LHCN-M2 (cell line): ENCODE data around the gene ARRB1. TPM values are rescaled to one million over a fixed set of nuclear protein-coding genes. Genes with fewer than 3 reads are reported as not detected.
"Not testable (repeated sequence)": the region's sequence is repeated elsewhere in the genome, so short reads cannot be mapped to it uniquely, and the experiment has no call there.

Experiments used
- DNase-seq: peaks from one replicate; pipeline ENCODE4 v3.0.0-alpha.2; 2012; ENCODE audit warnings: low read depth
- polyA plus RNA-seq: library from polyadenylated mRNA; unstranded; fragments of >200 nt; gene quantifications from one replicate; pipeline ENCODE4 v1.2.1, GENCODE V29; 2012; ENCODE audit warnings: missing spikeins
- total RNA-seq: library from RNA; depleted of rRNA; stranded (reverse); fragments of >200 nt; gene quantifications from 2 replicates; pipeline ENCODE4 v1.2.3, GENCODE V29; 2014; rRNA removed

ARRB1 gene
- 16.7 and 22.4 TPM in 2 replicates for total RNA-seq
- polyA plus RNA-seq, result 20.4 TPM

GRCh38 chr11:75351541-75351790 lies at the start of gene ARRB1:
ARRB1 (minus strand) TSS chr11:75351661; CDS start chr11:75351607, 54 bp downstream.
- DNase-seq, result no peak

GRCh38 chr11:75400146-75400865 lies 48.8 kb upstream of the ARRB1 start:
- DNase-seq, result no peak

GRCh38 chr11:75399344-75400145 lies 48.1 kb upstream of the ARRB1 start, which contains the start of gene RPS3:
RPS3 (plus strand) TSS chr11:75399518; CDS start chr11:75399548, 30 bp downstream.
- DNase-seq, result peak; percentile 90

- no peak for DNase-seq
Observed at GRCh38 chr11:75398906-75399305, 47.4 kb upstream of the ARRB1 start.

- DNase-seq, result no peak
Observed at GRCh38 chr11:75394085-75394840, 42.8 kb upstream of the ARRB1 start.

- DNase-seq, result no peak
Observed at GRCh38 chr11:75389925-75390324, 38.5 kb upstream of the ARRB1 start.

- DNase-seq, result no peak
Observed at GRCh38 chr11:75389276-75389605, 37.8 kb upstream of the ARRB1 start.

- peak; percentile 82 for DNase-seq
Observed at GRCh38 chr11:75388386-75389275, 37.2 kb upstream of the ARRB1 start.

- DNase-seq, result peak; percentile 40
Observed at GRCh38 chr11:75387736-75388294, 36.4 kb upstream of the ARRB1 start.

- DNase-seq, result peak; percentile 42
Observed at GRCh38 chr11:75386942-75387630, 35.6 kb upstream of the ARRB1 start.

GRCh38 chr11:75384438-75385080 lies 33.1 kb upstream of the ARRB1 start:
- peak; percentile 55 for DNase-seq

GRCh38 chr11:75383246-75383645 lies 31.8 kb upstream of the ARRB1 start:
- no peak for DNase-seq

GRCh38 chr11:75380716-75381420 lies 29.4 kb upstream of the ARRB1 start:
- DNase-seq, result peak; percentile 65

GRCh38 chr11:75380245-75380644 lies 28.8 kb upstream of the ARRB1 start:
- DNase-seq, result no peak

GRCh38 chr11:75378776-75379175 lies 27.3 kb upstream of the ARRB1 start:
- DNase-seq, result not testable (repeated sequence)

GRCh38 chr11:75376175-75376574 lies 24.7 kb upstream of the ARRB1 start:
- DNase-seq, result no peak

GRCh38 chr11:75375626-75376025 lies 24.2 kb upstream of the ARRB1 start:
- no peak for DNase-seq

- DNase-seq, result no peak
Observed at GRCh38 chr11:75374646-75375045, 23.2 kb upstream of the ARRB1 start.

- DNase-seq, result no peak
Observed at GRCh38 chr11:75373201-75373600, 21.7 kb upstream of the ARRB1 start.
